Osteocyte (in vitro differentiated cells): Measurements from ENCODE around the gene METTL21A. TPM values are rescaled to one million over a fixed set of nuclear protein-coding genes. Genes with fewer than 3 reads are reported as not detected.

Source experiments
- DNase-seq: peaks from one replicate; pipeline ENCODE4 v3.0.0; 2021; ENCODE audit warnings: mixed read lengths; ENCODE audit not compliant: unreplicated experiment; ENCODE audit errors: extremely low spot score
- H3K27ac Mint-ChIP-seq: one replicate; pipeline ENCODE4 v1.8.0; 2021; ENCODE audit warnings: mild to moderate bottlenecking, mixed read lengths; ENCODE audit not compliant: unreplicated experiment
- H3K27me3 Mint-ChIP-seq: one replicate; pipeline ENCODE4 v1.8.0; 2021; ENCODE audit warnings: mixed read lengths; ENCODE audit not compliant: unreplicated experiment
- H3K36me3 Mint-ChIP-seq: one replicate; pipeline ENCODE4 v1.8.0; 2021; ENCODE audit warnings: mixed read lengths; ENCODE audit not compliant: unreplicated experiment
- H3K4me1 Mint-ChIP-seq: one replicate; pipeline ENCODE4 v1.8.0; 2021; ENCODE audit warnings: mixed read lengths; ENCODE audit not compliant: unreplicated experiment
- H3K4me3 Mint-ChIP-seq: one replicate; pipeline ENCODE4 v1.8.0; 2021; ENCODE audit warnings: mild to moderate bottlenecking, moderate library complexity, mixed read lengths; ENCODE audit not compliant: unreplicated experiment
- H3K9me3 Mint-ChIP-seq: one replicate; pipeline ENCODE4 v1.8.0; 2021; ENCODE audit warnings: mixed read lengths; ENCODE audit not compliant: unreplicated experiment
- CTCF ChIP-seq: fragments of 200-600 bp; sonication (generic); IDR thresholded peaks from 2 replicates; pipeline ENCODE4 v1.5.0; 2021; ENCODE audit warnings: antibody characterized with exemption, mild to moderate bottlenecking, moderate library complexity
- total RNA-seq: library from RNA; stranded (reverse); gene quantifications from 2 replicates; pipeline ENCODE4 v1.2.1, GENCODE V29; 2021

Gene METTL21A
- total RNA-seq, 1 donor from 2014 or later, result 18.7 TPM

GRCh38 chr2:207621501-207622039 is 3.6 kb downstream of the METTL21A start:
- Mint-ChIP-seq H3K4me3 (no peak overlapping the region), H3K4me1 (peaks cover 38% of the 10 kb centered on the region), H3K9me3 (no peaks in the 10 kb centered on the region), H3K27ac (no peak overlapping the region), H3K36me3 (peaks cover 11% of the 10 kb centered on the region), H3K27me3 (no peaks in the 10 kb centered on the region)
- TF ChIP-seq CTCF, result no peak
- no peak for DNase-seq

GRCh38 chr2:207619764-207620203 is 5.4 kb downstream of the METTL21A start:
- H3K9me3 Mint-ChIP-seq, result no peaks in the 10 kb centered on the region
- H3K27ac Mint-ChIP-seq, result no peak overlapping the region

GRCh38 chr2:207617011-207617671 is 8.1 kb downstream of the METTL21A start:
- Mint-ChIP-seq H3K27ac (peak overlapping the region; percentile 84), H3K4me1 (peaks cover 29% of the 10 kb centered on the region), H3K4me3 (peak overlapping the region; percentile 5), H3K27me3 (no peaks in the 10 kb centered on the region), H3K9me3 (no peaks in the 10 kb centered on the region), H3K36me3 (peaks cover 25% of the 10 kb centered on the region)
- no peak for TF ChIP-seq CTCF
- DNase-seq, result no peak

More at GRCh38 chr2:207619764-207620203, 5.4 kb downstream of the METTL21A start:
- peaks cover 15% of the 10 kb centered on the region for H3K36me3 Mint-ChIP-seq
- DNase-seq, result no peak
- no peak for TF ChIP-seq CTCF
- H3K4me3 Mint-ChIP-seq, result no peak overlapping the region
- peaks cover 44% of the 10 kb centered on the region for H3K4me1 Mint-ChIP-seq
- no peaks in the 10 kb centered on the region for H3K27me3 Mint-ChIP-seq

- no peak for TF ChIP-seq CTCF
- Mint-ChIP-seq H3K4me1 (peaks cover 24% of the 10 kb centered on the region), H3K27me3 (no peaks in the 10 kb centered on the region), H3K36me3 (peaks cover 22% of the 10 kb centered on the region), H3K27ac (peak overlapping the region; percentile 84), H3K4me3 (no peak overlapping the region), H3K9me3 (no peaks in the 10 kb centered on the region)
- no peak for DNase-seq
These were observed 9.0 kb downstream of the METTL21A start for GRCh38 chr2:207616185-207616584.

- TF ChIP-seq CTCF, result no peak
- no peaks in the 10 kb centered on the region for H3K9me3 Mint-ChIP-seq
- peaks cover 14% of the 10 kb centered on the region for H3K36me3 Mint-ChIP-seq
- no peak overlapping the region for H3K4me3 Mint-ChIP-seq
- DNase-seq, result no peak
- H3K27ac Mint-ChIP-seq, result peak overlapping the region; percentile 11
- peaks cover 23% of the 10 kb centered on the region for H3K4me1 Mint-ChIP-seq
- no peaks in the 10 kb centered on the region for H3K27me3 Mint-ChIP-seq
These were observed 10.4 kb downstream of the METTL21A start for GRCh38 chr2:207614824-207615223.
